ENCODE data around the gene BMP7.
"Not testable (repeated sequence)": the region's sequence is repeated elsewhere in the genome, so short reads cannot be mapped to it uniquely, and the experiment has no call there.

BMP7 gene

DNA sequence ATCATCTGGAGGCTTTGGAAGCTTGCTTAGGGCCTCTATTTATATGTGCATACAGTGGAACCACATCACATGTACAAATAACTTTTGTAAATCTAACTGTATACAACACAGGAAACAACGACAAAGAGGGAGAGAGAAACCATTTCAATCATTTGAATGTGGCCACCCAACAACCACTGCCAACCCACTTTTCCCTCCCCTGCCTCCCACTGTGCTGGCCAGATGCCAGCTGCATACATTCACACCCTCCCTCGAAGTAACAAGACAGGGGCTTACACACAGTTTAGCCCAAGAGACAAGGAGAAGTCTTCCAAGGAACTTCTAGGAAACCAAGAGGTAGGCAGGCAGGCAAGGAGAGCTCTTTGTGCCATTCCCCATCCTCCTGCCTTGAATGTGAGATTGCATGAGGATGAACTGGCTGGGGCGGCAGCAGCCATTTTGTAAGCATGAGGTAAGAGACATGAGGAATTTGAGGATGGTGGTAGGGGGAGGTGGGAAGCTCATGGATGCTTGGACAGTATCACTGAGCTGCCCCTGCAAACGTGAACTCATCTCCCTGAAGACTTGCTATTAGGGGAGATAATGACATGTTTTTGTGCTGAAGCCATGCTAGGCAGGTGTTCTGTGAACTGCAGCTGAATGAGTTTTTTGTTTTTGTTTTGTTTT, 18.2 kb downstream of the BMP7 start:
- DNase-seq, result no peak

DNA sequence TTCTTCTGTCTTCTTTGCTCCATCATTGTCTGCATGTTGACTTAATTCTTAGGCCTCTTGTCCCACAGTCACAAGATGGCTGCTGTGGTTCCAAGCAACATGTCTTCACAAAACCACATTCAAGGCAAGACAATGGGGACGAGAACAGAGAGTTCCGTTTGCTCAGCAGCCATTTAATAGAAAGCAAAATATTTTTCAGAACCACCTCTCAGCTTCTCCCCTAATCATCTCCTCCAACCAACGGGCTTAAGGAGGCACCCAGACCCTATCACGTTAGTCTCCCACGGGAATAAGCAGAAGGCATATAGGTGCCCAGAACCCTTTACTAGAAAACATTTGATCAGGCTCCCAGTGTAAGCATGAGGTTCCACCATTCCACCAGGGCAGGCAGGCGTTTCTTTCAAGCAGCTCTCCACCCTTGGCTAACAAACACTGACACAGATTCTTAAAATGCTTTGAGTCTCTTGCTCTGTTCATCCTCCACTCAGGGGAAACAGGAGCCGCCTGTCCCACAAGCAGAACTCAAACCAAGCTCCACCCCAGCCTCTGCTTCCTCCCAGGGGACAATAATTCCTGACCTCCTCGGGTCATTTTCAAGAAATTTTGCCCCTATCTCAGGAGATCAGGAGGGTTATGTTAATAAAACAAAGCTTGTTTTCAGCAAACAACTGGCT, 19.0 kb downstream of the BMP7 start:
- DNase-seq, result no peak

DNA sequence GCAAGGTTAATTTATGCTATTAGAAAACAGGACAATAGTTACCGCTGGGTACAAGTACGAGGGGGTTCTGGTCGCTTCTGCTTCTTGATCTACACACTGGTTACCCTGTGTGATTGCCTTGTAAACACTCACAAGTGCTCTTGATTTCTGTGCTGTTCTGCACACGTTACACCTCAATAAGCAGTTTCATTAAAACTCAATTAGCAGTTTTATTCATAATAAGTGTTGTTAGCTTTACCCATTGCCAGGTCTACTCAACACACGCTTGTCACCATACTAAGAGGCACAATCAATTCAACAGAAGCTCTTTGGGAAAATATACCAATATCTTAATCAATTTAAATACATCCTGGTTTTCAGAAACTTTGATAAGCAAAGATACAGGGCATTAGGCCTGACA, 20.4 kb downstream of the BMP7 start:
- no peak for DNase-seq

DNA sequence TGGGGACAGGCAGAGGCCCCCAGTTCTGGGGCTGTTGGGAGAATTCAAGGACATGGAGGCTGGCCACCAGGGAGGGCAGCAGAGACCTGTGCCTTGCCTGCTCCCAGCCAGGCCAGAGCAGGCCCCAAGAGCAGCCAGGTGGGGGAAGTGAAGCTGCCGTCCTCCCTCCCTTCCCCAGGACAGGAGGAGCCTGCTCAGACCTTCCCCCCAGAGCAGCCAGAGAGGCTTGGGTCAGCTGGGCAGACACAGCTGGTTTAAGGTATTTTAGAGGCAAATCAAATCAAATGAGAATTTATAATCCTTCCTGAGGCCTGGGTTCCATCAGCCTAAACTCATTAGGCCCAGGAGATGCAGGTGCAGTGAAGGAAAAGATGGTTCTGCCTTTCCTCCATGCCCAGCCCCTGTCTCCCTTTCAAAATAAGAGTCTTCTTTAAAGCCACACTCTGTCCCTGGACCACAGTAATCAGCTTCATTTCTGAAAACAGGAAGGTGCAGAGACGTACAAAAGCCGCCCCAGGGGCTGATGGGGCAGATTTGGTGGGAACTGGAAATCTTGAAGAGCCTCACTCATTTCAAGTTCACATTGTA, 21.7 kb downstream of the BMP7 start:
- no peak for DNase-seq

DNA sequence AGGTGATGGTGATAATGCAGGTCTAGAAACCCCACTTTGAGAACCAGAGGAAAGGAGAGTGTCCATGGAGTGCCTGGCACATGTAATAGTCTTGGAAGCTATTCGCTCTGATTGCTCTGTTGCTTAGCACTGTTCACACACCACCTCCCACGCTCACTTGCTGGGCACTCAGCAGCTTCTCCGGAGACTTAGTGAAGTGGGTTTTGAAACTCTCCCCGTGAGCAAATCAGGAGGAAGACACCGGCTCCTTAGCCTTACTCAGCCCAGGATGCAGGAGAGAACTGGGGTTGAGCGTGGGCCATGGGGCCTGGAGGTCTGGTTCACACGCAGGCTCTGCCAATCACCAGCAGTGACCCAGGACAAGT, 22.2 kb downstream of the BMP7 start:
- no peak for DNase-seq

DNA sequence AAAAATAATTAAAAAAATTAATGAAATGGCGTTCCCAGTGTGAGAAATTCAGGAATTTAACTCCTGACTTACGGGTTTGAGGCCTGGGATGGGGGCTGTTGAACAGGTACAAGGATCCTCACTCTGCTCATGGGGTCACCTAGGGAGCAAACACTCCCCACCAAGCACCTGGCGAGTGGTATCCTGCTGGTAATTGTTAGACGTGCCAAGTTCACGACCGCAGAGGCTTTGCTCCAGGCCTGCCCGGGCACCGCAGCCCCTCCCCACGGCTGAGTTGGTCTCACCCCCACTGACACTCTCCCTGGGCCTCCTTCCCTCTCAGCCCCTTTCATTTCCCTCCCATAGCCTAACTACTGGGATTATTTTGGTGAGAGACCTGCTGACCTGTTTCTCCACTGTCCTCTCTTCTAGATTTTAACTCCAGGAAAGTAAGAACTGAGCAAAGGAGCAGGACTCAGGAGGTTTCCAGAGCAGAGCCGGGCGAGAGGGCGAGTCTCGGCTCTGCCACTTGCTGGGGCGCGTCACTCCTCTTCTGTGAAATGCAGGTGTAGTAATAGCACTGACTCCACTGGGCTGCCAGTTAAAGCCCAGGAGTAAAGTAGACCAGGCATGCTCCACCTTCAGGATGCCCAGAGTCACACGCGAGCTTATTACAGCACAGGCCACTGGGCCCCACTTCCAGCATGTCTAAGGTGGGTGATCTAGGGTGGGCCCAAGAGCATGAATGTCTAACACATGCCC, 22.8 kb downstream of the BMP7 start:
- no peak for DNase-seq

DNA sequence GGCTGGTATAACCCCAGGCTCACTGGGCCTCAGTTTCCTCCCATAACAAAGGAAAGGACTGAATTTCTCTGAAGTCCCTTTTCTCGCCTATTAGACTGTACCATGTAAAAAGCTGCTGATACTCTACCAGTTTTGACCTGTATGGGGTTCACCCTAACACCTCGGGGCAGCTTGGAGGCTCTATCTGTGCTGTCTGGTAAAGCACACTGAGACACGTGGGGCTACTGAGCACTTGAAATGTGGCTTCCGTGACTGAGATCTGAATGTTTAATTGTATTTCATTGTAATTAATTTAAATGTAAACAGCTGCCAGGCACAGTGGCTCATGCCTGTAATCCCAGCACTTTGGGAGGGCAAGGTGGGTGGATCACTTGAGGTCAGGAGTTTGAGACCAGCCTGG, 24.0 kb downstream of the BMP7 start:
- DNase-seq, result no peak

DNA sequence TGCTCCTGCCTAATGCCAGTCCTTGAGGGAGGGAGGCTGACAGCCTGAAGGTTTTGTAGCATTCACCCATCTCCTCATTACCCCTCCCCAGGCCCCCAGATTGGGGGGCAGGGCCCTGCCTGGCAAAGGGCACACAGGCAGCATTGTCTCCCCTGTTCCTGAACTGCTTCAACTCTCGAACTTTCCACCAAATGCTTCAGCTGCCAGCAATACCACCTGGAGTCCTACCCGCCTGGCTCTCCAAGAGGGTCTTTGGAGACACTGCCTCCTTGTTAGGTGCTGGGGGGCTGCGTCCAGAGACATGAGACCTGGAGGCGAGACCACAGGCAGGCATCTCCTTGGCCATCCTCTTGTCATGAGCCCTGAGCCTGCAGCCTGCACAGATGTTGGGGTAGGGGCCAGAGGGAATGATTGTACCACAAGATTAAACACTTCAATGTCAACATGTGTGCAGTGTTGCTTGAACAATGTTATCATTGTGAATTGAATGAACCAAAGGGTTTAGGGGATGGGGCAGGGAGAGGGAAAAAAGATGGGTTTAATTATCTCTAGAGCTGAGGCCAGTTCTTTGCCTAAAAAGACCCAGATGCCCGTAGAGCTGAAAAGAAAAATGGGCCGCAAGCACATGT, 25.0 kb downstream of the BMP7 start:
- DNase-seq, result no peak

DNA sequence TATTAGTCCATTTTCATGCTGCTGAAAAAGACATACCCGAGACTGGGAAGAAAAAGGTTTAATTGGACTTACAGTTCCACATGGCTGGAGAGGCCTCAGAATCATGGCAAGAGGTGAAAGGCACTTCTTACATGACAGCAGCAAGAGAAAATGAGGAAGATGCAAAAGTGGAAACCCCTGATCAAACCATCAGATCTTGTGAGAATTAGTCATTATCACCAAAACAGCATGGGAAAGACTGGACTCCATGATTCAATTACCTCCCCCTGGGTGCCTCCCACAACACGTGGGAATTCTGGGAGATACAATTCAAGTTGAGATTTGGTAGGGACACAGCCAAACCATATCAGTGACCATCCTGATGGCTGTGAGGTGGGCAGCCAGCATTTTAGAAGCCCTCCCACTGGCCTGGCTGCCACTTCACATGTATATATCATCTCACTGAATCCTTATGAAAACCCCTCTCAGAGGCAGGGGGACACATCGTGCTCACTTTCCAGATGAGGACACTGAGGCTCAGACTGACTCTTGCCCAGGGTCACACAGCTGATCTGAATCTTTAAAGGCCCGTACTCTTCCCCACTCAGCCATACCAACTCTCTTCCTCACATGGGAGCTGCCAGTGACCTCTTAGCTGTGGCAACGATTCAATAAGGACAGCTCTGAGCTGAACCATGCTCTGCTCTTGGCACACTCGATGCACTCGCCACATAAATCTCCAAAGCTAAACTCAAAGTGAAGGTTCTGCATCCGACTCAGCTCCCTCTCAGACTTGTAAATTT, 25.7 kb downstream of the BMP7 start:
- no peak for DNase-seq

DNA sequence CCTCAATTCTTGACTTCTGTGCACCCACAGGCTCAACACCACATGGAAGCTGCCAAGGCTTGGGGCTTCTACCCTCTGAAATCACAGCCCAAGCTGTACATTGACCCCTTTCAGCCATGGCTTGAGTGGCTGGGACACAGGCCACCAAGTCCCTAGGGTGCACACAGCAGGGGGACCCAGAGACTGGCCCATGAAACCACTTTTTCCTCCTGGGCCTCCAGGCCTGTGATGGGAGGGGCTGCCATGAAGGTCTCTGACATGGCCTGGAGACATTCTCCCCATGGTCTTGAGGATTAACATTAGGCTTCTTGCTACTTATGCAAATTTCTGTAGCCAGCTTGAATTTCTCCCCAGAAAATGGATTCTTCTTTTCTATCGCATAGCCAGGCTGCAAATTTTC, 26.7 kb downstream of the BMP7 start:
- not testable (repeated sequence) for DNase-seq

DNA sequence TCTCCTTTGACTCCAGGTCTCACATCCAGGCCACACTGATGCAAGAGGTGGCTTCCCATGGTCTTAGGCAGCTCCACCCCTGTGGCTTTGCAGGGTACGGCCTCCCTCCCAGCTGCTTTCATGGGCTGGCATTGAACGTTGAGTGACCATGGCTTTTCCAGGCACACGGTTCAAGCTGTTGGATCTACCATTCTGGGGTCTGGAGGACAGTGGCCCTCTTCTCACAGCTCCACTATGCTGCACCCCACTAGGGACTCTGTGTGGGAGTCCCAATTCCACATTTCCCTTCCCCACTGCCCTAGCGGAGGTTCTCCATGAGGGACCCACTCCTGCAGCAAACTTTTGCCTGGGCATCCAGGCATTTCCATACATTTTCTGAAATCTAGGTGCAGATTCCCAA, 27.1 kb downstream of the BMP7 start:
- not testable (repeated sequence) for DNase-seq

DNA sequence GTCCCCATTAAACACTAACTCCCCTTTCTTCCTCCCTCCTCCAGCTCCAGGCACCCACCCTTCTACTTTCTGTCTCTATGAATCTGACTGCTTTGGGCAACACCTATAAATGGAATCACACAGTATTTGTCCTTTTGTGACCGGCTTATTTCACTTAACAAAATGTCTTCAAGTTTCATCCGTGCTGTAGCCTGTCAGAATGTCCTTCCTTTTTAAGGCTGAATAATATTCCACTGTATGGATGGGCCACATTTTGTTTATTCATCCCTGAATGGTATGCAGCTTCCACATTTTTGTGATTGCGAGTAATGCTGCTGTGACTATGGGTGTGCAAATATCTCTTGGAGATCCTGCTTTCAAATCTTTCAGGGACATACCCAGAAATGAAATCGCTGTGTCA, 28.4 kb downstream of the BMP7 start:
- no peak for DNase-seq

DNA sequence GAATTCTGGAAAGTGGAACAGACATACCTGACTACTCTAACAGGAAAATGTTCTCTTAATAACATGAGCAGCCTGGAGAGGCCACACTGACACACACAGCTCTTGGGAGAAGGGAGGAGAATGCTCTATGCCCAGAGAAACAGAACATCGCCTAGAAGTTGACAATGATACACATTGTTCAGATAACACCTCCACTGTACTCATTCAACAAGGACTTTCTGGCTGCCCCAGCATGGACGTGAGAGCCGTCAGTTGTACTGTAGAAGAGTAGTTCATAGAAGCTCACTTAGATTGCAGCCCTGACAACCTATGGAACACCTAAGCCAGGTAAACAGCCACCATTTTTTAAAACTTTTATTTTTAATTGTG, 28.9 kb downstream of the BMP7 start:
- no peak for DNase-seq

DNA sequence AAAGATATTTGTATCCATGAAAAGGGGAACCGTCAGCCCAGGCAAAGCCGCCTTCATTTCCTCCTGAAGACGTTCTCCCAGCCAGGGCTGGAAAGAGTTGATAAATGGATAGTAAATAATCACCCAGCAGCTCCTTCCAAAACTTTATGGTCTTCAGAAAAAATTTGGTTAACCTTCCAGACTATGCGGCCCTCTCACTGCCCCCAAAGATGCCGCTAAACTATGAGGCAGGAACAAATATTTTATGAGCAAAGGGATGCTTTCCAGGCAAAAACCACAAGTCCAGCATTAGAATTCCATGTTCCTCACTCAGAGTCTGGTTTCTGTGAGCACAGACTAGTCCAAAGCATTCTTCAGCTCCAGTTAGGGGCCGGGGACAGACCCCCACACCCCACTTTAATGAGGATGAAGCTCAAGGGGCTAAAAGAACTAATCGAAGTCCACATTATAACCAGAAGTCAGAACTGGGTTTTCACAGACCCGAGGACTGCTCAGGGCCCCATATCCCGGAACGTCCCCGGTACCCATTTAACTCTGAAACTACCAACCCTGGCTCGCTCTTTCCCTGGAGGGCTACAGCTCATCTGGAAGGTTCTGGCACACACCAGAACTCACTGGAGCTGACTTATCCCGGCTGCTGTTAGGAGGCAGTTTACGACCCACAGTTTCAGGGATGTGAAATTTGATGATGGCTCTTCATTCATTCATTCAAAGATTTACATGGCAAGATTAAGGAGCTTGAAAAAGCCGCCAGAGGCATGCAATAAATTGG, 29.4 kb downstream of the BMP7 start:
- no peak for DNase-seq

DNA sequence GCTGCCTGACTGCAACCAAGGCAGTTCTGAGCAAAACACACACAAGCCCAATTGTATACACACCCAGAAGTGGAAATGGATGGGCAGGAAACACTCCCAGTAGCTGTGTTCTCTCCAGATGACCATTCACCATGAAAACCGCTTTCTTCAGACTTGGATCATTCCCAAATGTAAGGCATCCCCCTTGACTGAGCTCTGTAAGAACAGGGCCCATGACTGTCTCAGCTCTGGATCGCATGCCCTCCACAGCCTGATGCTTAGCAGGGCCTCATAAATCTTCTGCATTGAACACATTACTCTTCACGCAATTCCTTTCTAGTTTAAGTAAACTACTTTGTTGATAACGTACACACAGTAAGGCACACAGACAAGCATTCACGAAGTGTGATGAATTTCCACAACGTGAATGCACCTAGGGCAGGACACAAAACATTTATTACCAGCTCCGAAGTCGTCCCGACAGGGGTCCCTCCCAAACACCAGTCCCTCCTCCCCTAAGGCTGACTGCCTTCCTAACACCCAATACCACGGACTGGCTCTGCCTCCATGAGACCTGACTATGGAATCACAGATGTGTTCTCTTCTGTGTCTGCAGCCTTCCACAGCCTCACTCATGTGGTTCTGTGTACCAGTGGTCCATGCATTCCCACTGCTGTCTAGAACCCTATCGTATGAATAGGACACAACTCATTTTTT, 31.7 kb downstream of the BMP7 start:
- no peak for DNase-seq

DNA sequence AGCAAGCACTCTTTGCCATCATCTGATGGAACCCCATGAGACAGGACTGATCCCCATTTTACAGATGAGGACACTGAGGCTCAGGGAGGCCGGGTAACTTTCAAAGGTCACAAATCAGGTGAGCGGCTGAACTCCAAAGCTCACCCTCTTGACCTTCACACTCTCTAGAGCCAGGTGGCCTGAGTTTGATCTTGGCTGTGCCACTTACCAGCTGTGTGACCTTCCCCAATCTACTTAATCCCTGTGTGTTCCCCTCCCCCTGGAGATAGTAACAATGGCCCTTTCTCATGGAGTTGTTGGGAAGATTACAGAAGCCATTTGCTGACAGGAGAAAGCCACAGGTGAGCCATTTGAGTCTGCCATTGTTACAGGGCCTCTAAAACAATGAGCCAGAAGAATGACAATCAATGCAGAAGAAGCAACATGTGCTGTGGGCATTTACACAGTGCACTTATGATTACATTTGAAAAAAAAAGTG, 34.5 kb downstream of the BMP7 start:
- no peak for DNase-seq

DNA sequence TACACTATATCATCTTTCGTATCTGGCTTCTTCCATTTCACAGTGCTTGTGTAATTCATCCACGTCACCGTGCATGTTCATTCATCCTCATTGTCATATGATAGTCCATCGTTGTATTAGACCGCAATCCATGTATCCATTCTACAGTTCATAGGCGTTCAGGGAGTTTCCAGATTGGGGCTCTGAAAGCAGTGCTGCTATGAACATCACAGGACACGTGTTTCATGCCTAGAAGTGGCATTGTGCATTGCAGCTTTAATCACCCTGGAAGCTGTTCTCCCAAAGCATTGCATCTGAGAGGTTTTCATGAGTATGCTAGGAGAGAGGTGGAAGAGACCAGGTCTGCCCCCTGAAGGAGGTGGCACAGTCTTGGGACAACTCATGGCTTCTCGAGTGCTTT, 35.3 kb downstream of the BMP7 start:
- no peak for DNase-seq

DNA sequence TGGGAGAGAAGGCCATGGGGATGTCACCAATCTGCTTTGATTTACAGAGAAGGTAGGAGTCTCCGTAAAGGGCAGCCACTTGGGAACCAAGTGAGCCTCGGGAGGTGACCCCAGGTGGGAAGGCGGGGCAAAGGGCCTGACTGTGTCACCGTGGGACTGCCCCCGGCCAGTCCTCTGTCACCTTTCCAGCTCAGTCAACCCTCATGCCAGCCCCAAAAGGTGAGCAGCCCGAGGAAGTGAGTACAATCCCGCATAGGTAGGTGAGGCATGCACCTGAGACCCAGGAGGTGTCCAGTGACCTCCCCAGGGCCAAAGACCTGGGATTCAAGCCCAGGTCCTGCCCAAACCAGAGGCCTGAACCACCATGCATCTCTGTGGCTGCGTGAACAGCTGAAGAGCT, 36.2 kb downstream of the BMP7 start:
- DNase-seq, result no peak

DNA sequence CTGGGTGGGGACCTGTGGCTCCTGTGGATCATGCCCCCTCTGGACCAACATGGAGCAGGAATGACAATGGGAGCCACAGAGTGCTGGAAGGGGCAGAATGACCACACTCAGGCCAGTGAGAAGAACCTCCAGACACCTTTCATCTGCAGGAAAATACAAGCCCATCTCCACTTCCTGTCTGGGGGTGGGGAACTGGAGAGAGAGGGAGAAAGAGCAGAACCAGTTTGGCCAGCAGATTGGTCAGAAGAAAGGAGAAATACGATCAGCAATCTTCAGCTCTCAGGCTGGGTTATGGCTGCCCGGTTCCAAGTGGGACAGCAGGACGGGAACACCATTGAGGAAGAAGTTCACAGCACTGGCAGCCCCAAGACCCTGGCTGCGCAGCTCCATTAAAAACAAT, 37.0 kb downstream of the BMP7 start:
- no peak for DNase-seq

DNA sequence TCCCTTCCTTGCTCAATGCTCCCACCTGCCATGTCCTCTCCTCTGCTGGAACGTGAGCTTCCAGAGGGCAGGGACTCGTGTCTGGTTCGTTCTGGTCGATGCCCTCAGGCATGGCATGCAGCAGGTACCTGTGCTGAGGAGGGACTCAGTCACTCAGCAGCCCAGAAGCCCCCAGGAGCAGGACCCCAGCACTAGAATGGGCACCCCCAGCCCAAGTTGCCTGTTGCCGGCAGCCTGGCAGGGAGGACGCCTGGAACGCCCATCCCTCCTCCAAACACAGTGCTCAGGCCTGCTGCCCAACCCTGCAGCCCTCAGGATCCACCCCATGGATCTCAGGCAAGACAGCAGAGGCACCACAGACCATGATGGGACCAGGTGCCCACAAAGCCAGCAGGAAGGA, 40.6 kb downstream of the BMP7 start:
- no peak for DNase-seq

DNA sequence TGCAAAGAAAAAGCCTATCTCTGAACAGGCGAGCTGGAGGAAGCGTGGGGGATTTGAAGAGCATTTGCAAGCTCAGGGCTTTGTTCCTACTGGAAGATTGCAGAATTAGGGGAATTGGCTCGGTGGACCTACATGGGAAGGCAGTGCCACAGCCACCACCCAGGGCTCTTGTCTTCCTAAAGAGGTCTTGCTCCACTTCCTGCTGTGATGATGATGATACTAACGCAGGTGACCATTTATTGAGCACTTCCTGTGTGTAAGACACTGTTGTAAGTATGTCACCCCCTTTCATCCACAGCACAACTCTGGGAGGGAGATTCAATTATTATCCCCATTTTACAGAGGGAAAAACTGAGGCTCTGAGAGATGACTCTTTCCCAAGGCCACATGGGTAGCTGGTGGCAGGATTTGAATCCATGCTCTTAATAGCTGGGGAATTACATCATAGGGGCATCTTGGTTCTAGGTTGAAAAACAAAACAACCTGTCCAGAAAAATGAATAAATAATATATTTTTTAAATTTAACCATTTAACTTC, 41.2 kb downstream of the BMP7 start:
- no peak for DNase-seq

All from stimulated activated naive CD4-positive, alpha-beta T cell (primary cell).